NOMO-1 treated with dmso at 0.1 percent for 144 hours (cell line): ENCODE results near the gene ADGRL3.

ENCODE experiments used
- DNase-seq: peaks from one replicate; lab custom pipeline; 2025; ENCODE audit not compliant: unreplicated experiment; lab: John Stamatoyannopoulos, UW

Gene ADGRL3

GRCh38 chr4:61200187-61200915 lies at the start of gene ADGRL3:
TSS of gene ADGRL3 (plus strand) at chr4:61200326.
- DNase-seq = no peak

GRCh38 chr4:61152433-61152832 lies 47.7 kb upstream of the ADGRL3 start:
- DNase-seq = no peak

GRCh38 chr4:61160478-61160877 lies 39.6 kb upstream of the ADGRL3 start:
- no peak for DNase-seq

- DNase-seq = no peak
These were observed 38.0 kb upstream of the ADGRL3 start for GRCh38 chr4:61162116-61162515.

- no peak for DNase-seq
These were observed 26.3 kb upstream of the ADGRL3 start for GRCh38 chr4:61173799-61174198.

GRCh38 chr4:61175495-61175894 lies 24.6 kb upstream of the ADGRL3 start:
- no peak for DNase-seq

GRCh38 chr4:61177367-61177766 lies 22.8 kb upstream of the ADGRL3 start:
- DNase-seq = no peak

- DNase-seq = no peak
These were observed 19.7 kb upstream of the ADGRL3 start for GRCh38 chr4:61180405-61180804.

GRCh38 chr4:61182915-61183314 lies 17.2 kb upstream of the ADGRL3 start:
- DNase-seq = peak; percentile 5

- DNase-seq = no peak
These were observed 14.8 kb upstream of the ADGRL3 start for GRCh38 chr4:61185288-61185687.

- no peak for DNase-seq
These were observed 7.7 kb upstream of the ADGRL3 start for GRCh38 chr4:61192392-61192791.

- no peak for DNase-seq
These were observed 6.3 kb upstream of the ADGRL3 start for GRCh38 chr4:61193863-61194262.

- DNase-seq = no peak
These were observed 5.6 kb upstream of the ADGRL3 start for GRCh38 chr4:61194571-61194970.

GRCh38 chr4:61195101-61195500 lies 5.0 kb upstream of the ADGRL3 start:
- no peak for DNase-seq

- DNase-seq = no peak
These were observed 1.4 kb upstream of the ADGRL3 start for GRCh38 chr4:61198686-61199085.

GRCh38 chr4:61199873-61200186 lies 296 bp upstream of the ADGRL3 start:
- no peak for DNase-seq

GRCh38 chr4:61200916-61201526 lies 895 bp downstream of the ADGRL3 start:
- DNase-seq = no peak

GRCh38 chr4:61201561-61201960 lies 1.4 kb downstream of the ADGRL3 start:
- DNase-seq = no peak

- no peak for DNase-seq
These were observed 2.0 kb downstream of the ADGRL3 start for GRCh38 chr4:61201961-61202637.

- no peak for DNase-seq
These were observed 2.7 kb downstream of the ADGRL3 start for GRCh38 chr4:61202638-61203435.

- no peak for DNase-seq
These were observed 3.3 kb downstream of the ADGRL3 start for GRCh38 chr4:61203436-61203790.
